OCI-LY7 (cell line): ENCODE data around the gene EYA3.

Source experiments
- EZH2phosphoT487 ChIP-seq: fragments of 200-600 bp; sonication (generic); IDR thresholded peaks from 2 replicates; pipeline ENCODE4 v1.6.1; 2018; ENCODE audit warnings: low read depth, borderline replicate concordance, mild to moderate bottlenecking, mixed run types, antibody characterized with exemption, low read length, moderate library complexity, mixed read lengths
- TF ChIP-seq, protein P1 (sequence below): fragments of 200-600 bp; sonication (generic); conservative IDR thresholded peaks from 2 replicates; pipeline ENCODE4 v1.5.1; 2014; ENCODE audit warnings: mild to moderate bottlenecking, antibody characterized with exemption, low read length, moderate library complexity, mixed read lengths

DNA sequence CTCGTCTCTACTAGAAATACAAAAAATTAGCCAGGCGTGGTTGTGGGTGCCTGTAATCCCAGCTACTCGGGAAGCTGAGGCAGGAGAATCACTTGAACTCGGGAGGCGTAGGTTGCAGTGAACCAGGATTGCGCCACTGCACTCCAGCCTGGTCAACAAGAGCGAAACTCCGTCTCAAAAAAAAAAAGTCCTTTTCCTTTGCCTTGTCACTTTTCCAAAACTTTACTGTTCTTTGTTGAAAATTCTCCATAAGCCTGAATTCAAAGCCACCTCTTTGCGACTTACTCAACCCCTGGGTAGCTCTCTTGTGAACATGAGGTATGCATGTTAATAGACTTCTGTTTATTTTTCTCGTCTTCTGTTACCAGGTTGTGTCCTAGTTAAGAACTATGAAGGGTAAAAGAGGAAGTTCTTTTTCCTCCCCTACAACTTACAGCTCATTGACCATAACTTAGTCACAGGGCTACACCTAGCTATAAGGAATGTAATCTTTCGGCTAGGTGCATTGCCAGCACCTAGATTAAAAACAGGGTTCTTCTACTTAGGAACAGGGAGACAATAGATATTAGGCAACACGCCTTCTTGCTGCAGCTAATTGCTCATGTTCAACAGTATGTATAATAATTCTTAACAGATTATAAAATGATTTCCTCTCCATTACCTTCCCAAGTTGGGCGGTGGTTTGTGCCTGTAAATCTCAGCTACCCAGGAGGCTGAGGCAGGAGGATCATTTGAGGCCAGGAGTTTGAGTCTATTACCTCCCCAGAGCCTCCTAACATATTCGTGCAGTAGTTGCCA is 47.2 kb upstream of the EYA3 start:
- TF ChIP-seq, protein P1, sequence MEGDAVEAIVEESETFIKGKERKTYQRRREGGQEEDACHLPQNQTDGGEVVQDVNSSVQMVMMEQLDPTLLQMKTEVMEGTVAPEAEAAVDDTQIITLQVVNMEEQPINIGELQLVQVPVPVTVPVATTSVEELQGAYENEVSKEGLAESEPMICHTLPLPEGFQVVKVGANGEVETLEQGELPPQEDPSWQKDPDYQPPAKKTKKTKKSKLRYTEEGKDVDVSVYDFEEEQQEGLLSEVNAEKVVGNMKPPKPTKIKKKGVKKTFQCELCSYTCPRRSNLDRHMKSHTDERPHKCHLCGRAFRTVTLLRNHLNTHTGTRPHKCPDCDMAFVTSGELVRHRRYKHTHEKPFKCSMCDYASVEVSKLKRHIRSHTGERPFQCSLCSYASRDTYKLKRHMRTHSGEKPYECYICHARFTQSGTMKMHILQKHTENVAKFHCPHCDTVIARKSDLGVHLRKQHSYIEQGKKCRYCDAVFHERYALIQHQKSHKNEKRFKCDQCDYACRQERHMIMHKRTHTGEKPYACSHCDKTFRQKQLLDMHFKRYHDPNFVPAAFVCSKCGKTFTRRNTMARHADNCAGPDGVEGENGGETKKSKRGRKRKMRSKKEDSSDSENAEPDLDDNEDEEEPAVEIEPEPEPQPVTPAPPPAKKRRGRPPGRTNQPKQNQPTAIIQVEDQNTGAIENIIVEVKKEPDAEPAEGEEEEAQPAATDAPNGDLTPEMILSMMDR: no peak
- no peak for TF ChIP-seq EZH2phosphoT487
